Measurements from ENCODE around the gene TEX35.

GRCh38 chr1:178564783-178565180 lies 51.9 kb downstream of the TEX35 start:
- TF ChIP-seq CTCF (IDR thresholded peaks at IDR 0.05) (no peak), EP300 (IDR thresholded peaks at IDR 0.05) (no peak), POLR2A (IDR thresholded peaks at IDR 0.05) (no peak), POLR2AphosphoS5 (IDR thresholded peaks at IDR 0.05) (no peak)

Measured in stomach (tissue), 4 donors.